ENCODE measurements around the gene TRIM67. TPM values are rescaled to one million over a fixed set of nuclear protein-coding genes. Genes with fewer than 3 reads are reported as not detected.

The TRIM67 gene
- total and polyA plus RNA-seq, 7 donors: under 0.01 to 0.36 (median 0.04) TPM; not detected in 1

DNA sequence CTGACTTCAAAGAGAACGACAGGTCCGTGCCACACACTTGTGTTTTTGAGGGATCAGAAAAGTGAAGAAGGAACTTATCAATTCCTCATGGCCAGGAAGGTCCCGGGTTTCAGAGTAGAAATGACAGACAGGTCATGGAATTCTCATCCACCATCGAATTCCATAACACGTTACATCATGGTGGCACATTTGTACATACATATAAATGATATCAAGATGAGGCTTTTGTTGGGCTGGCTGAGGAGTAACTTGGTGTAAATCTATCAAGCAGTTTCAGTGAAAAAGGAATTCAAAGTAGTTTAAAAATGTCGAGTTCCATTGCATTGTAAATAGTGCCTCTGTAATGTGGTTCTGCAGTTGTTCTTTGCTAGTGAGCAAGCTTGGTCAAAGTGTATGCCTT is 56.2 kb downstream of the TRIM67 start:
- no peak for DNase-seq
- Histone ChIP-seq H3K9me3 (no peaks in the 10 kb centered on the region), H3K4me3 (no peak overlapping the region), H3K4me1 (no peaks in the 10 kb centered on the region), H3K36me3 (peaks cover 0 to 2% (median 0%) of the 10 kb centered on the region in 4 donors), H3K27me3 (peaks cover 0 to 3% (median 0%) of the 10 kb centered on the region in 3 donors), H3K27ac (no peak overlapping the region)
- no peak for TF ChIP-seq POLR2A (IDR thresholded peaks at IDR 0.05)
- no peak for TF ChIP-seq POLR2AphosphoS5 (IDR thresholded peaks at IDR 0.05)
- TF ChIP-seq, protein P1, sequence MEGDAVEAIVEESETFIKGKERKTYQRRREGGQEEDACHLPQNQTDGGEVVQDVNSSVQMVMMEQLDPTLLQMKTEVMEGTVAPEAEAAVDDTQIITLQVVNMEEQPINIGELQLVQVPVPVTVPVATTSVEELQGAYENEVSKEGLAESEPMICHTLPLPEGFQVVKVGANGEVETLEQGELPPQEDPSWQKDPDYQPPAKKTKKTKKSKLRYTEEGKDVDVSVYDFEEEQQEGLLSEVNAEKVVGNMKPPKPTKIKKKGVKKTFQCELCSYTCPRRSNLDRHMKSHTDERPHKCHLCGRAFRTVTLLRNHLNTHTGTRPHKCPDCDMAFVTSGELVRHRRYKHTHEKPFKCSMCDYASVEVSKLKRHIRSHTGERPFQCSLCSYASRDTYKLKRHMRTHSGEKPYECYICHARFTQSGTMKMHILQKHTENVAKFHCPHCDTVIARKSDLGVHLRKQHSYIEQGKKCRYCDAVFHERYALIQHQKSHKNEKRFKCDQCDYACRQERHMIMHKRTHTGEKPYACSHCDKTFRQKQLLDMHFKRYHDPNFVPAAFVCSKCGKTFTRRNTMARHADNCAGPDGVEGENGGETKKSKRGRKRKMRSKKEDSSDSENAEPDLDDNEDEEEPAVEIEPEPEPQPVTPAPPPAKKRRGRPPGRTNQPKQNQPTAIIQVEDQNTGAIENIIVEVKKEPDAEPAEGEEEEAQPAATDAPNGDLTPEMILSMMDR (IDR thresholded peaks at IDR 0.05): no peak
- TF ChIP-seq EP300 (IDR thresholded peaks at IDR 0.05): no peak
- intact Hi-C loops (cut with DNase I): loop anchor here (10.0 kb wide), 1 partner anchor 303 kb away; no protein-coding TSS in a partner anchor
- WGBS, 2 donors: 85 to 88% methylated on average over 6 of the region's 6 CpGs

DNA sequence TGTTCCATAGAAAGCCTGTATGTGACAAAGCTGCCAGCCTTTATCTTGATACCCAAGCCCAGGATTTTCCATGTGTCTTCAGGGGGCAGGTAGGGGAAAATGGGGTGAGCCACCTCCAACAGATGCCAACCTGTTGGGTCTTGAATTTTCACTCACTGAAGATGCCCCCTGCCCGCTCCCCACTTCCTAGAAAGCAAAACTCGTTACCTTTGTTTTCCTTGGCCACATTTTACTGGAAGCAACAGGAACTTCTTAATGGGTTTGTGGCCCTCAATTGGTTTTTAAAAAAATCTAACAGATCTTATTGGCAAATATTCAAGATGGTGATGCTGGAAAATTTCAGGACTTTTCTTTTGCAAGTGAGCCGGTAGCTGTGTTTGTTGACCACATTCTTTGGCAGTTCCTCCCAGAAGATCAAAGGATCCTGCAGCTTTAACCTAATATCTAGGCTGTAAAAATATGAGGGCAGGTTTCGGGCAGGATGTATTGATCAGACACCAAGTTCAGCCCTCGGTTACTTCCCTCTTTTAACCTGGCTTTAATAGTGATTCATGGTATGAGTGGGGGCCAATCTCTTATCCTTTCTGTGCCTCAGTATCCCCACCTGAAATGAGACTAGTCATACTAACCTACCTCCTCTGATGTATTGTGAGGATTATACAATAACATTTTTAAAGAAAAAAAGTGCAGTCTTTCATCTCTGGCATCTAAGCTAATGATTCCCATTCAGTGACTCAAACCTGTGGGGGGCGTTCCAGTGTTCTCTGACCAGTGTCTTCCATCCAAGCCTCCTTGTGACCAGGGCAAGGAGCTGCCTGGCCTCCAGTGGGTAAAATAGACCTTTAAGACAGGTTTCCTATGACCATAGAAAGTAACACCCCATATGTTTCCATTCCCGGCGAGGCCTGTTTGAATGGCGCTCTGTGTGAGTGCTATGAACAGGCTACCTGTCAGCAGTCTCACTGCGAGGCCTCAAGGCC is 57.9 kb downstream of the TRIM67 start:
- no peak for DNase-seq
- no peaks in the 10 kb centered on the region for H3K4me1 ChIP-seq
- intact Hi-C loops (cut with DNase I): loop anchor here (10.0 kb wide), 1 partner anchor 305 kb away; no protein-coding TSS in a partner anchor
- no peak overlapping the region for H3K4me3 ChIP-seq
- H3K9me3 ChIP-seq: no peaks in the 10 kb centered on the region
- H3K27ac ChIP-seq: no peak overlapping the region
- 69 to 82% methylated on average over 10 of the region's 10 CpGs for WGBS, 2 donors
- TF ChIP-seq POLR2AphosphoS5 (IDR thresholded peaks at IDR 0.05) (no peak), EP300 (IDR thresholded peaks at IDR 0.05) (no peak), POLR2A (IDR thresholded peaks at IDR 0.05) (no peak)
- TF ChIP-seq, protein P1 (IDR thresholded peaks at IDR 0.05): no peak
- peaks cover 1 to 18% (median 7%) of the 10 kb centered on the region in 4 donors for H3K36me3 ChIP-seq
- H3K27me3 ChIP-seq: peaks cover 0 to 3% (median 0%) of the 10 kb centered on the region in 3 donors

DNA sequence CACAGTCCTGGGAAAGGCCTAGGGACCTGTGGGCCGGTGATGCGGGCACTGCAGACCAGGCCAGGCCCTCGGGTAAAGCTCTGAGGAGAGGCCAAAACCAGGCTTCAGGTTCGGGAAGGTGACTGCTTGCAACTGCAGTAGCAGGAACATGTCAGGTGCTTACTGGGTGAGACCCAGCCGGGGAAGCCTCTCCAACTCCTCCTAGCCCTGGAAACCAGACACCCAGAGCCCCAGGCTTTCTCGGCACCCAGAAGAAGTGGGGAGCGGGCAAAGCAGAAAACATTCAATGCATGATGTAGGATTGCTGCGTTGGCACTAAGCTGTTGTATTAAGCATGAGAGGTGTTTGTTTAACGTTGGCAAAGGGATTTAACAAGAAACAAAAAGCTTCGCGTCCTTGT is 58.9 kb downstream of the TRIM67 start:
- H3K36me3 ChIP-seq: peaks cover 11 to 29% (median 14%) of the 10 kb centered on the region in 4 donors
- DNase-seq: no peak
- TF ChIP-seq POLR2A (IDR thresholded peaks at IDR 0.05) (no peak), EP300 (IDR thresholded peaks at IDR 0.05) (no peak), POLR2AphosphoS5 (IDR thresholded peaks at IDR 0.05) (no peak)
- TF ChIP-seq, protein P1 (IDR thresholded peaks at IDR 0.05): no peak
- no peaks in the 10 kb centered on the region for H3K4me1 ChIP-seq
- H3K9me3 ChIP-seq: no peaks in the 10 kb centered on the region
- WGBS, 2 donors: 90 to 91% methylated on average over 11 of the region's 11 CpGs
- no peak overlapping the region for H3K4me3 ChIP-seq
- H3K27me3 ChIP-seq: peaks cover 0 to 3% (median 0%) of the 10 kb centered on the region in 3 donors
- H3K27ac ChIP-seq: no peak overlapping the region
- intact Hi-C loops (cut with DNase I): no loop called here

DNA sequence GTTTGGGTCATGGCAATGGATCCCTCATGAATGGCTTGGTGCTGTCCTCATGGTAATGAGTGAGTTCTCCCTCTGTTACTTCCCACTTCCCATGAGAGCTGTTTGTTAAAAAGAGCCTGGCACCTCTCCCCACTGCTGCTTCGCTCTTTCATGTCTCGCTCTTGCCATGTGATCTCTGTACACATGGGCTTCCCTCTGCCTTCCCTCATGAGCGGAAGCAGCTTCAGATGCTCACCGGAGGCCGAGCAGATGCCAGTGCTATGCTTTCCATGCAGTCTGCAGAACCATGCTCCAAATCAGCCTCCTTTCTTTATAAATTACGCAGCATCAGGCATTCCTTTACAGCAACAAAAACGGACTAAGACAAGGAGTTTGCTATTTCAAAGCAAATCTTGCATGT is 64.3 kb downstream of the TRIM67 start:
- Histone ChIP-seq H3K4me3 (no peak overlapping the region), H3K36me3 (peaks cover 19 to 67% (median 24%) of the 10 kb centered on the region in 4 donors), H3K9me3 (no peaks in the 10 kb centered on the region), H3K4me1 (no peaks in the 10 kb centered on the region), H3K27me3 (no peaks in the 10 kb centered on the region), H3K27ac (no peak overlapping the region)
- TF ChIP-seq, protein P1 (IDR thresholded peaks at IDR 0.05): no peak
- TF ChIP-seq POLR2A (IDR thresholded peaks at IDR 0.05): no peak
- no peak for TF ChIP-seq EP300 (IDR thresholded peaks at IDR 0.05)
- no peak for TF ChIP-seq POLR2AphosphoS5 (IDR thresholded peaks at IDR 0.05)
- intact Hi-C loops (cut with DNase I): no loop called here
- WGBS, 2 donors: 96% methylated on average over 7 of the region's 7 CpGs
- DNase-seq: no peak
